Panc1 (cell line): ENCODE measurements around the gene TLR4. TPM values are rescaled to one million over a fixed set of nuclear protein-coding genes. Genes with fewer than 3 reads are reported as not detected.

Experiments
- ATAC-seq: fragments of 200-7000 bp; cut with Tn5 transposase; 2 replicates; pipeline ENCODE4 v1.9.1; 2020; ENCODE audit warnings: mild to moderate bottlenecking, moderate library complexity
- BruUV-seq: library from RNA; stranded (reverse); fragments of 400-500 nt; replicated peaks from 2 replicates; lab custom pipeline; 2021; lab: Mats Ljungman, UMichigan
- CTCF ChIA-PET: fragments of 300-600 bp; sonication (Branson Sonifier 250); formaldehyde crosslinking; loops from one replicate; lab custom pipeline; 2022; ENCODE audit warnings: antibody characterized with exemption; lab: Charles Lee
- POLR2A ChIA-PET: fragments of 300-600 bp; sonication (Branson Sonifier 250); formaldehyde crosslinking; loops from one replicate; lab custom pipeline; 2022; ENCODE audit warnings: antibody characterized with exemption; lab: Charles Lee
- DNase-seq: peaks from one replicate; pipeline ENCODE4 v3.0.0-alpha.2; 2010; ENCODE audit warnings: low read depth, low spot score
- H3K27ac ChIP-seq: 2 replicates; pipeline ENCODE4 v1.5.1; 2011; ENCODE audit warnings: mild to moderate bottlenecking, low read length, inconsistent platforms
- H3K27me3 ChIP-seq: fragments of 200-500 bp; sonication (Bioruptor generic); 2 replicates; pipeline ENCODE4 v1.6.0; 2014; ENCODE audit warnings: low read length, inconsistent platforms; ENCODE audit not compliant: control insufficient read depth, insufficient read depth
- H3K36me3 ChIP-seq: fragments of 200-500 bp; sonication (Bioruptor generic); 2 replicates; pipeline ENCODE4 v1.5.1; 2014; ENCODE audit warnings: inconsistent platforms, mild to moderate bottlenecking, low read length, moderate library complexity; ENCODE audit not compliant: control insufficient read depth, insufficient read depth
- H3K4me1 ChIP-seq: 2 replicates; pipeline ENCODE4 v1.5.1; 2011; ENCODE audit warnings: inconsistent platforms, mild to moderate bottlenecking, low read length, moderate library complexity; ENCODE audit not compliant: control insufficient read depth, insufficient read depth
- H3K4me3 ChIP-seq, 2 experiments: 2 replicates each; pipeline ENCODE4 v1.5.1; 2011 to 2012; ENCODE audit warnings: low read depth in 2 of 2, low read length in 2 of 2, mild to moderate bottlenecking in 2 of 2, inconsistent platforms in 1 of 2, moderate library complexity in 1 of 2
- H3K9me3 ChIP-seq: fragments of 200-500 bp; sonication (Bioruptor generic); 2 replicates; pipeline ENCODE4 v1.5.1; 2014; ENCODE audit warnings: low read depth, mild to moderate bottlenecking, inconsistent platforms, low read length, moderate library complexity; ENCODE audit not compliant: control insufficient read depth, insufficient read depth
- CTCF ChIP-seq: fragments of 450-650 bp; IDR thresholded peaks from 2 replicates; pipeline ENCODE4 v1.5.1; 2017; ENCODE audit warnings: mild to moderate bottlenecking
- POLR2AphosphoS5 ChIP-seq: IDR thresholded peaks from 2 replicates; pipeline ENCODE4 v1.6.1; 2012; ENCODE audit warnings: mild to moderate bottlenecking, low read depth, low read length, moderate library complexity
- REST ChIP-seq, 2 experiments: IDR thresholded peaks; 2 replicates each; pipeline ENCODE4 v1.6.1; 2011 to 2012; ENCODE audit warnings: low read depth in 2 of 2, control low read depth in 1 of 2, low read length in 1 of 2, mild to moderate bottlenecking in 1 of 2, moderate library complexity in 1 of 2; ENCODE audit not compliant: insufficient read depth in 1 of 2
- SIN3A ChIP-seq: IDR thresholded peaks from 2 replicates; pipeline ENCODE4 v1.6.1; 2012; ENCODE audit warnings: low read depth, mild to moderate bottlenecking, low read length, moderate library complexity, borderline replicate concordance; ENCODE audit not compliant: insufficient read depth
- TCF7L2 ChIP-seq: IDR thresholded peaks from 2 replicates; pipeline ENCODE4 v1.6.1; 2011; ENCODE audit warnings: mild to moderate bottlenecking, low read depth, low read length, inconsistent platforms
- in situ Hi-C: cut with HindIII; loops from 2 replicates; pipeline ENCODE4 v1.10.0; 2016; ENCODE audit warnings: low sequenced_read_pairs, low pct_unique_long_range_greater_than_20kb
- intact Hi-C: fragments of 100-400 bp; cut with micrococcal nuclease; formaldehyde crosslinking; loops from one replicate; pipeline ENCODE4 v1.10.0; 2022; ENCODE audit not compliant: unreplicated experiment
- total RNA-seq: library from RNA; stranded (reverse); gene quantifications from one replicate; pipeline ENCODE4 v1.2.1, GENCODE V29; 2021; ENCODE audit not compliant: unreplicated experiment

Gene TLR4
- total RNA-seq, 1 experiment from 2014 or later: 0.33 TPM

- BruUV-seq: no TSS peak
- TF ChIP-seq TCF7L2: no peak
- no peak for TF ChIP-seq REST (IDR thresholded peaks at IDR 0.05; ENCODE audit: insufficient read depth in 1 of 2, low read depth in 2 of 2, low read length in 1 of 2)
- TF ChIP-seq POLR2AphosphoS5: no peak
- TF ChIP-seq CTCF: no peak
- ChIA-PET POLR2A (no interaction called here), CTCF (no interaction called here)
- Histone ChIP-seq H3K4me1 (no peaks in the 10 kb centered on the region), H3K9me3 (no peaks in the 10 kb centered on the region), H3K27me3 (no peaks in the 10 kb centered on the region), H3K27ac (no peak overlapping the region), H3K36me3 (no peaks in the 10 kb centered on the region), H3K4me3 (no peak overlapping the region)
- DNase-seq: no peak
- ATAC-seq: no peak
- in situ Hi-C loops: no loop called here
- intact Hi-C loops: no loop called here
Measured at GRCh38 chr9:117732494-117732893, 28.3 kb downstream of the TLR4 start.

GRCh38 chr9:117733465-117733864 lies 29.3 kb downstream of the TLR4 start:
- ATAC-seq (no peak), DNase-seq (no peak)
- intact Hi-C loops (no loop called here), in situ Hi-C loops (no loop called here)
- Histone ChIP-seq H3K36me3 (no peaks in the 10 kb centered on the region), H3K4me1 (no peaks in the 10 kb centered on the region), H3K9me3 (no peaks in the 10 kb centered on the region), H3K4me3 (no peak overlapping the region), H3K27me3 (no peaks in the 10 kb centered on the region), H3K27ac (no peak overlapping the region)
- ChIA-PET POLR2A (no interaction called here), CTCF (no interaction called here)
- TF ChIP-seq SIN3A: no peak
- no peak for TF ChIP-seq TCF7L2
- no peak for TF ChIP-seq REST (IDR thresholded peaks at IDR 0.05; ENCODE audit: insufficient read depth in 1 of 2, low read depth in 2 of 2, low read length in 1 of 2)
- no peak for TF ChIP-seq POLR2AphosphoS5
- TF ChIP-seq CTCF: no peak
- no TSS peak for BruUV-seq
